ENCODE results near the gene TBX3.

- TF ChIP-seq CTCF (IDR thresholded peaks at IDR 0.05; ENCODE audit: low read length) (no peak), EZH2 (IDR thresholded peaks at IDR 0.05; ENCODE audit: borderline replicate concordance, low read length) (no peak)
Observed at GRCh38 chr12:114697243-114697716, 13.3 kb upstream of the TBX3 start.
